ENCODE measurements around the gene NUP133.
"Not testable (repeated sequence)": the region's sequence is repeated elsewhere in the genome, so short reads cannot be mapped to it uniquely, and the experiment has no call there.

NUP133 gene

DNA sequence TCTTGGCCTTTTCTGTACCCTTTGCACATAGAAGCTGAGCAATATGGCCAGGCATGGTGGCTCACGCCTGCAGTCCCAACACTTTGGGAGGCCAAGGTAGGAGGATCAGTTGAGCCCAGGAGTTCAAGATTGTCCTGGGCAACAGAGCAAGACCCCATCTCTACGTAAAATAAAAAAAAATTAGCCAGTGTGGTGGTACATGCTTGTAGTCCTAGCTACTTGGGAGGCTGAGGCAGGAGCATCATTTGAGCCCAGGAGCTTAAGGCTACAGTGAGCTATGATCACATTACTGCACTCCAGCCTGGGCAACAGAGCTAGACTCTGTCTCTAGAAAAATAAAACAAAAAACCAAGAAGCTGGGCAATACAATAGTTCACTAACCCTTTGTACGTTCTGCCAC lies 80.6 kb downstream of the NUP133 start:
- H3K27me3 ChIP-seq (replicated peaks; ENCODE audit: control insufficient read depth, insufficient read depth, low read length, poor library complexity, severe bottlenecking): peaks cover 29% of the 10 kb centered on the region
- H3K36me3 ChIP-seq (ENCODE audit: control insufficient read depth, insufficient read depth, low read length): no peaks in the 10 kb centered on the region
- no peak for DNase-seq
- no peaks in the 10 kb centered on the region for H3K9me3 ChIP-seq (ENCODE audit: control insufficient read depth, low read length)
- no peak overlapping the region for H3K27ac ChIP-seq (ENCODE audit: insufficient read depth, low read length, poor library complexity, severe bottlenecking)
- H3K4me1 ChIP-seq (ENCODE audit: control insufficient read depth, insufficient read depth, low read length, poor library complexity, severe bottlenecking): peaks cover 9% of the 10 kb centered on the region
- H3K4me3 ChIP-seq (ENCODE audit: insufficient read depth, low read depth, low read length, poor library complexity, severe bottlenecking): no peak overlapping the region

DNA sequence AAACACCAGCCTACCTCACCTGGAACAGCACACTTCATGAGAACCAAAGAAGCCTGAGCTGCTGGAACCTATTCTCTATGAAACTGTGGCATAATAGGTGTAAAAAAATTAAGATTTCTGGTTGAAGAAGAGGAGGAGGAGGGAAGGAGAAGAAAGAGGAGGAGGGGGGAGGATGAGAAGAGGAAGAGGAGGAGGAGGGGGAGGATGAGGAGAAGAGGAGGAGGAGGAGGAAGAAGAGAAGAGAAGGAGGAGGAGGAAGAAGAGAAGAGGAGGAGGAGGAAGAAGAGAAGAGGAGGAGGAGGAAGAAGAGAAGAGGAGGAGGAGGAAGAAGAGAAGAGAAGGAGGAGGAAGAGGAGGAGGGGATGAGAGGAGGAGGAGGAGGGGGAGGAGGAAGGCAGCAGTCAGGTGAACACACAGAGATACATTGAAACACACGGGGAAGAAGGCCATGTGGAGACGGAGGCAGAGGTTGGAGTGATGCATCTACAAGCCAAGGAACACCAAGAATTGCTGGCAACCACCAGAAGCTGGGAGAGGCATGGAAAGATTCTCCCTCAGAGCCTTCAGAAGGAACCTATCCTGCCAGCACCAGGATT lies 82.5 kb downstream of the NUP133 start:
- Histone ChIP-seq H3K4me3 (ENCODE audit: insufficient read depth, low read depth, low read length, poor library complexity, severe bottlenecking) (no peak overlapping the region), H3K27me3 (replicated peaks; ENCODE audit: control insufficient read depth, insufficient read depth, low read length, poor library complexity, severe bottlenecking) (peaks cover 12% of the 10 kb centered on the region), H3K36me3 (ENCODE audit: control insufficient read depth, insufficient read depth, low read length) (no peaks in the 10 kb centered on the region), H3K9me3 (ENCODE audit: control insufficient read depth, low read length) (no peaks in the 10 kb centered on the region), H3K27ac (ENCODE audit: insufficient read depth, low read length, poor library complexity, severe bottlenecking) (no peak overlapping the region), H3K4me1 (ENCODE audit: control insufficient read depth, insufficient read depth, low read length, poor library complexity, severe bottlenecking) (no peaks in the 10 kb centered on the region)
- DNase-seq: no peak

DNA sequence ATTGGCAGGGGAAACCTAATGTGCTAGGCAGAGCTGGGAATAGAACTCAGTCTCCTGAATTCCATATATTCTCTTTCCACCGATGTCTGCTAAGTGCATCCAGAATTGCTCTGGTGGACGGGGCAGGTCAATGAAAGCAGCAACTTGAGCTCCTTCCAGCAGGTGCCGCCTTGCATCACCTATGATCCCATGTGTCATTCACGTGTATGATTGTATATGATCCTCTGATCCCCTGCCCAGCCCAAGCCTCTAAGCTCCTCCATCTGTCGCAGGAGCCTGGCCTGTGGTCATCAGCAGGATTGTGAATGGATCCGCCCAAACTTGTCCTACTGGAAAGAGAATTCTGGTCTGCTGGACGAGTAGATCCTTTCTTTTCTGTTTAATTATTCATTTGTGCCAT lies 87.4 kb downstream of the NUP133 start:
- no peak for DNase-seq
- no peaks in the 10 kb centered on the region for H3K4me1 ChIP-seq (ENCODE audit: control insufficient read depth, insufficient read depth, low read length, poor library complexity, severe bottlenecking)
- H3K36me3 ChIP-seq (ENCODE audit: control insufficient read depth, insufficient read depth, low read length): no peaks in the 10 kb centered on the region
- no peak overlapping the region for H3K4me3 ChIP-seq (ENCODE audit: insufficient read depth, low read depth, low read length, poor library complexity, severe bottlenecking)
- no peak overlapping the region for H3K27ac ChIP-seq (ENCODE audit: insufficient read depth, low read length, poor library complexity, severe bottlenecking)
- no peaks in the 10 kb centered on the region for H3K9me3 ChIP-seq (ENCODE audit: control insufficient read depth, low read length)
- H3K27me3 ChIP-seq (replicated peaks; ENCODE audit: control insufficient read depth, insufficient read depth, low read length, poor library complexity, severe bottlenecking): no peaks in the 10 kb centered on the region

DNA sequence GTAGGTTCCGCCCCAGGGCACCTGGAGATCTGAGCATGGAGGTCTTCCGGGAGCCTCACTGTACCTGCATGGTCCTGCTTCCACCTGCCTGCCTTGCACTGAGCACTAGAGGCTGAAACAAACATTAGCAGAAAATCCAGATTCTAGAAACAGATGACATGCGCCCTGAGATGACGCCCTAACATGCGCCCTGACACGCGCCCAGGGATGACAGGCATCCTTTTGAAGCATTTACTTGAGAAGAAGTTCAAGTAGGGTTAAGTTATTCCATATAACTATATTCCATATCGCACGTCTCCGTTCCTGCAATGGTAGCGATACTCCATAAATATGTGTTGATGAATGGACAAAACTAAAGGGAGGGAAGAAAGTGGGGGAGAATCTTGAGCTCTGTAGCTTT lies 87.9 kb downstream of the NUP133 start:
- H3K36me3 ChIP-seq (ENCODE audit: control insufficient read depth, insufficient read depth, low read length): no peaks in the 10 kb centered on the region
- no peaks in the 10 kb centered on the region for H3K27me3 ChIP-seq (replicated peaks; ENCODE audit: control insufficient read depth, insufficient read depth, low read length, poor library complexity, severe bottlenecking)
- H3K9me3 ChIP-seq (ENCODE audit: control insufficient read depth, low read length): no peaks in the 10 kb centered on the region
- no peaks in the 10 kb centered on the region for H3K4me1 ChIP-seq (ENCODE audit: control insufficient read depth, insufficient read depth, low read length, poor library complexity, severe bottlenecking)
- no peak overlapping the region for H3K27ac ChIP-seq (ENCODE audit: insufficient read depth, low read length, poor library complexity, severe bottlenecking)
- no peak overlapping the region for H3K4me3 ChIP-seq (ENCODE audit: insufficient read depth, low read depth, low read length, poor library complexity, severe bottlenecking)
- DNase-seq: no peak

DNA sequence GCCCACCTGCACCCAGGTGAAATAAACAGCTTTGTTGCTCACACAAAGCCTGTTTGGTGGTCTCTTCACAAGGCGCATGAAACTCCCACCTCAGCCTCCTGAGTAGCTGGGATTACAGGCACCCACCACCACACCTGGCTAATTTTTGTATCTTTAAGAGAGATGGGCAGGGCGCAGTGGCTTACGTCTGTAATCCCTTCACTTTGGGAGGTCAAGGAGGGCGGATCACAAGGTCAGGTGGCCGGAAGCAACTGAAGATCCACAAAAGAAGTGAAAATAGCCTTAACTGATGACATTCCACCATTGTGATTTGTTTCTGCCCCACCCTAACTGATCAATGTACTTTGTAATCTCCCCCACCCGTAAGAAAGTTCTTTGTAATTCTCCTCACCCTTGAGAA lies 89.6 kb downstream of the NUP133 start:
- not testable (repeated sequence) for H3K27ac ChIP-seq (ENCODE audit: insufficient read depth, low read length, poor library complexity, severe bottlenecking); H3K4me3 ChIP-seq (ENCODE audit: insufficient read depth, low read depth, low read length, poor library complexity, severe bottlenecking); DNase-seq; H3K4me1 ChIP-seq (ENCODE audit: control insufficient read depth, insufficient read depth, low read length, poor library complexity, severe bottlenecking); H3K27me3 ChIP-seq (replicated peaks; ENCODE audit: control insufficient read depth, insufficient read depth, low read length, poor library complexity, severe bottlenecking); H3K36me3 ChIP-seq (ENCODE audit: control insufficient read depth, insufficient read depth, low read length); H3K9me3 ChIP-seq (ENCODE audit: control insufficient read depth, low read length)

DNA sequence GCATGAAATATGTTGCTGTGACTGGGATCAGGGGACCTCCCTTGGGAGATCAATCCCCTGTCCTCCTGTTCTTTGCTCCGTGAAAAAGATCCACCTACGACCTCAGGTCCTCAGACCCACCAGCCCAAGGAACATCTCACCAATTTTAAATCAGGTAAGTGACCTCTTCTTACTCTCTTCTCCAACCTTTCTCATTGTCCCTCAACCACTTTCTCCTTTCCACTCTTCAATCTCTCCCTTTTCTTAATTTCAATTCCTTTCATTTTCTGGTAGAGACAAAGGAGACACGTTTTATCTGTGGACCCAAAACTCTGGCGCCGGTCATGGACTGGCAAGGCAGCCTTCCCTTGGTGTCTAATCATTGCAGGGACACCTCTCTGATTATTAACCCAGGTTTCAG lies 95.3 kb downstream of the NUP133 start:
- H3K36me3 ChIP-seq (ENCODE audit: control insufficient read depth, insufficient read depth, low read length); H3K4me3 ChIP-seq (ENCODE audit: insufficient read depth, low read depth, low read length, poor library complexity, severe bottlenecking); H3K9me3 ChIP-seq (ENCODE audit: control insufficient read depth, low read length); H3K27ac ChIP-seq (ENCODE audit: insufficient read depth, low read length, poor library complexity, severe bottlenecking); H3K4me1 ChIP-seq (ENCODE audit: control insufficient read depth, insufficient read depth, low read length, poor library complexity, severe bottlenecking); DNase-seq: not testable (repeated sequence)
- peaks cover 13% of the 10 kb centered on the region for H3K27me3 ChIP-seq (replicated peaks; ENCODE audit: control insufficient read depth, insufficient read depth, low read length, poor library complexity, severe bottlenecking)

DNA sequence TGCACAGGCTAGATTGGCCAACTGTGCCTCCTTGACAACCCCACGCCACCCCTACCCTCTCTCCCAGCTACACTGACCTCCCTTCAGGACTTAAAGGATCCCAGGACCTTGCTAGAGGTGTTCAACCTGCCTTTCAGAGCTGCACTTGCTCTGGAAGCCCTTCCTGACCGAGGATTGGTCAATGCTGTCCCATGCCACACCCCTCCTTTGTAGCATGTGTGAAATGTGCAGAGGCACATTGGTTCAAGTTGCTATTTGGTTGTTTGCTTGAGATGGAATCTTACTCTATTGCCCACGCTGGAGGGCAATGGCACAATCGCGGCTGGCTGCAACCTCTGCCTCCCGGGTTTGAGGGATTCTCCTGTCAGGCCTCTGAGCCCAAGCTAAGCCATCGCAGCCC lies 96.1 kb downstream of the NUP133 start:
- H3K27me3 ChIP-seq (replicated peaks; ENCODE audit: control insufficient read depth, insufficient read depth, low read length, poor library complexity, severe bottlenecking): peaks cover 20% of the 10 kb centered on the region
- no peaks in the 10 kb centered on the region for H3K36me3 ChIP-seq (ENCODE audit: control insufficient read depth, insufficient read depth, low read length)
- no peak overlapping the region for H3K4me3 ChIP-seq (ENCODE audit: insufficient read depth, low read depth, low read length, poor library complexity, severe bottlenecking)
- no peak overlapping the region for H3K27ac ChIP-seq (ENCODE audit: insufficient read depth, low read length, poor library complexity, severe bottlenecking)
- H3K9me3 ChIP-seq (ENCODE audit: control insufficient read depth, low read length): no peaks in the 10 kb centered on the region
- DNase-seq: no peak
- H3K4me1 ChIP-seq (ENCODE audit: control insufficient read depth, insufficient read depth, low read length, poor library complexity, severe bottlenecking): peaks cover 8% of the 10 kb centered on the region

DNA sequence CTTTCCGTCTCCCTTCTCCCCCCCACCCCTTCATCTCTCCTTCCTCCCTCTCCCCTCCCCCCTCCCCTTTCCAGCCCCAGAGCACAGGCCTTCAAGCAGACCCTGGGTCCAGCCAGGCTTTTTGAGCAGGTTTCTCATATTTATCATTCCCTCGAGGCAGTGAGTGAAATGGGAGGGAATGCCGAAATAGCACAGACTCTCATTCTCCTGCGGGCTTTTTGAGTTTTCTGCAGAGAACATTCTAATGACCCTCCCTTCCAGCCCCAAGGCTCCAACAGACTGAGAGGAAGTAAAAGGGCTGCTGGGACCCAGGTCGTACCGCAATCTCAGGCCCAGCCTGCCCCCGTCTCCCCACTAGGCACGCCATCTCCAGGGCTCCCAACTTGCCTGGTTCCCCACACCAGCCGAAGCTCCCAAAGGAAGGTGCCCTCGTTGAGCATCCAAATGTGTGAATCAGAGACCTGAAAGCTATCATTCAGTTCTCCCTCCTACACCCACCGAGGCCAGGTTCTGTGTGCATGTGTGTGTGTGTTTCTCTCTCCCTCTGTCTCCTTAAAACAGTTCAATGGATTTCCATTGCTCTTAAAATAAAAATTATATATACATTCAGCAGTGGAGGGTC lies 96.6 kb downstream of the NUP133 start:
- H3K36me3 ChIP-seq (ENCODE audit: control insufficient read depth, insufficient read depth, low read length): no peaks in the 10 kb centered on the region
- H3K27me3 ChIP-seq (replicated peaks; ENCODE audit: control insufficient read depth, insufficient read depth, low read length, poor library complexity, severe bottlenecking): peaks cover 24% of the 10 kb centered on the region
- peaks cover 11% of the 10 kb centered on the region for H3K4me1 ChIP-seq (ENCODE audit: control insufficient read depth, insufficient read depth, low read length, poor library complexity, severe bottlenecking)

DNA sequence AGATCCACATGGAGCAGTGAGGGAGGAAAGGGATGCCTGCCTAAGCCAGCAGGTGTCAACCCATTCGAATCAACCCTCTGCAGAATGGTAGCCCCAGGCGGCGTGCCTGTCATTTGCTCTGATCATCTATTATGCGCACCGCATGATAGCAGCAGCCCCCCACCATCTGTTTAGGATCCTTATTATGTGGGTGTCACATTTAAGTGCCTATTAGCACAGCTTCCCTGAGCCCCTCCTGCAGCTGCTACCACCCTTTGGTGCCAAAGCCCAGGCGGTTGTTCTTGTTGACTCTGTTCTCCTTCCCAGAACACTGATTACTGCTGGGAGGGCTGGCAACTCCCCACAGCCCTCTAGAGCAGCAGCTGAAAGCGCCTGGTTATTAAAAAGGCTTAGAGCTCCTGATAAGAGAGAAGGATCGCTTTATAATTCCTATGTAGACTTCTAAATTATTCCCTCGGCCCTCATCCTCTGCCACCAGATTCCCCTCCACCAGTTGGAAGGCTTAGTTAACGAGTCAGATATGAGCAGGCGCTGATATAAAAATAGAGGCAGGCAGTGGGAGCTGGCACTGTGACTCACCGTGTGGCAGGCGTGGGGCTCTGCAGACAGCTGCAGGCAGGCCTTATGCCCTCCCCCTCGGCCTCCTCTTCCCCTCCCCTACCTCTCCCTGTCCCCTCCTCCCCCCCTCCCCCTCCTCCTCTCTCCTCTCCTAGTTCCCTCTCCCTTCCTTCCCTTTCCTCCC lies 97.3 kb downstream of the NUP133 start:
- no peak for DNase-seq
- Histone ChIP-seq H3K9me3 (ENCODE audit: control insufficient read depth, low read length) (no peaks in the 10 kb centered on the region), H3K36me3 (ENCODE audit: control insufficient read depth, insufficient read depth, low read length) (no peaks in the 10 kb centered on the region), H3K4me3 (ENCODE audit: insufficient read depth, low read depth, low read length, poor library complexity, severe bottlenecking) (no peak overlapping the region), H3K27me3 (replicated peaks; ENCODE audit: control insufficient read depth, insufficient read depth, low read length, poor library complexity, severe bottlenecking) (peaks cover 24% of the 10 kb centered on the region), H3K4me1 (ENCODE audit: control insufficient read depth, insufficient read depth, low read length, poor library complexity, severe bottlenecking) (peaks cover 11% of the 10 kb centered on the region), H3K27ac (ENCODE audit: insufficient read depth, low read length, poor library complexity, severe bottlenecking) (no peak overlapping the region)

More for the DNA sequence above, 96.6 kb downstream of the NUP133 start:
- Histone ChIP-seq H3K4me3 (ENCODE audit: insufficient read depth, low read depth, low read length, poor library complexity, severe bottlenecking) (no peak overlapping the region), H3K9me3 (ENCODE audit: control insufficient read depth, low read length) (no peaks in the 10 kb centered on the region), H3K27ac (ENCODE audit: insufficient read depth, low read length, poor library complexity, severe bottlenecking) (no peak overlapping the region)
- DNase-seq: no peak

DNA sequence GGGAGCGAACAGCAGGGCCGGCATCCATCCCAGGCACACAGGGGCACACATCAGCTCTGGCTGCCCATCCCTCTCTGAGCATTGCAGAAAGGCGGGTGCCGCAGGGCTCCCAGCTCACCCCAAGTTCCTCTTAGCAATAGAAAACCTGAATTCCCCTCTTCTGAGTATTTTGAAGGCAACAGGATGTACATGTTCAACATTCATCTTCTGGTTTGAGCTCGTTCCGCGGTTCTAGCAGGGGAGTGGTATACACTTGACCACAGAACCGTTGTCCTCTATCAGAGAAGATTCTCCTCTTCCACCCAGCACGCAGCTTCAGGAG lies 97.8 kb downstream of the NUP133 start:
- DNase-seq: no peak
- H3K4me1 ChIP-seq (ENCODE audit: control insufficient read depth, insufficient read depth, low read length, poor library complexity, severe bottlenecking): peaks cover 11% of the 10 kb centered on the region

More for the DNA sequence above, 97.8 kb downstream of the NUP133 start:
- no peaks in the 10 kb centered on the region for H3K36me3 ChIP-seq (ENCODE audit: control insufficient read depth, insufficient read depth, low read length)
- H3K27ac ChIP-seq (ENCODE audit: insufficient read depth, low read length, poor library complexity, severe bottlenecking): no peak overlapping the region
- no peaks in the 10 kb centered on the region for H3K9me3 ChIP-seq (ENCODE audit: control insufficient read depth, low read length)
- H3K4me3 ChIP-seq (ENCODE audit: insufficient read depth, low read depth, low read length, poor library complexity, severe bottlenecking): no peak overlapping the region
- peaks cover 24% of the 10 kb centered on the region for H3K27me3 ChIP-seq (replicated peaks; ENCODE audit: control insufficient read depth, insufficient read depth, low read length, poor library complexity, severe bottlenecking)
